CD8-positive, alpha-beta memory T cell (primary cell): ENCODE measurements around the gene CAPZA1. TPM values are rescaled to one million over a fixed set of nuclear protein-coding genes. Genes with fewer than 3 reads are reported as not detected.

Source experiments
- CTCF ChIA-PET: fragments of 350-600 bp; sonication (Branson Sonifier 250); formaldehyde crosslinking; loops from one replicate; lab custom pipeline; 2021; ENCODE audit warnings: antibody characterized with exemption; lab: Charles Lee
- POLR2A ChIA-PET: fragments of 350-600 bp; sonication (Branson Sonifier 250); formaldehyde crosslinking; loops from one replicate; lab custom pipeline; 2021; ENCODE audit warnings: antibody characterized with exemption; lab: Charles Lee
- DNase-seq, 5 donors: peaks; one replicate each; pipeline versions ENCODE4 v3.0.0 to v3.0.0-alpha.2; 2020 to 2022; ENCODE audit warnings: mixed read lengths in 1 of 5
- H3K27ac ChIP-seq: one replicate; pipeline ENCODE4 v1.7.0; 2013; ENCODE audit warnings: low read depth, mild to moderate bottlenecking, low read length, moderate library complexity
- H3K27me3 ChIP-seq: 2 replicates; pipeline ENCODE4 v1.7.0; 2013; ENCODE audit warnings: low read length, mild to moderate bottlenecking; ENCODE audit not compliant: insufficient read depth, poor library complexity, severe bottlenecking
- H3K36me3 ChIP-seq: 2 replicates; pipeline ENCODE4 v1.7.0; 2013; ENCODE audit warnings: mild to moderate bottlenecking, low read length, moderate library complexity; ENCODE audit not compliant: insufficient read depth
- H3K4me1 ChIP-seq: 2 replicates; pipeline ENCODE4 v1.7.0; 2013; ENCODE audit warnings: mild to moderate bottlenecking, low read length, moderate library complexity; ENCODE audit not compliant: insufficient read depth
- H3K4me3 ChIP-seq: 2 replicates; pipeline ENCODE4 v1.7.0; 2013; ENCODE audit warnings: mild to moderate bottlenecking, low read length
- H3K9me3 ChIP-seq: 2 replicates; pipeline ENCODE4 v1.7.0; 2013; ENCODE audit warnings: mild to moderate bottlenecking, low read length
- H3K27ac Mint-ChIP-seq, 8 donors: one replicate each; pipeline ENCODE4 v1.8.0; 2020 to 2021; ENCODE audit warnings: mixed read lengths in 8 of 8, mild to moderate bottlenecking in 6 of 8, inconsistent platforms in 3 of 8, moderate library complexity in 3 of 8
- H3K27me3 Mint-ChIP-seq, 2 donors: one replicate each; pipeline ENCODE4 v1.8.0; 2020 to 2021; ENCODE audit warnings: mixed read lengths in 2 of 2, mild to moderate bottlenecking in 1 of 2, moderate library complexity in 1 of 2
- H3K36me3 Mint-ChIP-seq, 3 donors: one replicate each; pipeline ENCODE4 v1.8.0; 2020 to 2021; ENCODE audit warnings: mixed read lengths in 3 of 3, inconsistent platforms in 1 of 3, mild to moderate bottlenecking in 1 of 3
- H3K4me1 Mint-ChIP-seq, 3 donors: one replicate each; pipeline ENCODE4 v1.8.0; 2020 to 2021; ENCODE audit warnings: mixed read lengths in 3 of 3, inconsistent platforms in 1 of 3, mild to moderate bottlenecking in 1 of 3
- H3K4me3 Mint-ChIP-seq, 7 donors: one replicate each; pipeline ENCODE4 v1.8.0; 2020 to 2021; ENCODE audit warnings: mixed read lengths in 7 of 7, mild to moderate bottlenecking in 6 of 7, moderate library complexity in 4 of 7, inconsistent platforms in 2 of 7
- H3K9me3 Mint-ChIP-seq, 5 donors: one replicate each; pipeline ENCODE4 v1.8.0; 2020 to 2022; ENCODE audit warnings: mixed read lengths in 5 of 5, mild to moderate bottlenecking in 3 of 5, moderate library complexity in 2 of 5, inconsistent platforms in 1 of 5
- polyA plus RNA-seq: library from polyadenylated mRNA; unstranded; fragments of 300-500 nt; fragmentation: Illumina TruSeq; gene quantifications from one replicate; pipeline ENCODE4 v1.2.3, GENCODE V29; 2021
- total RNA-seq, 2 experiments: library from RNA; stranded (reverse); gene quantifications; one replicate each; pipeline ENCODE4 v1.2.3, GENCODE V29; 2021

Gene CAPZA1
- total and polyA plus RNA-seq, 3 experiments from 2014 or later = 212 to 266 (median 255) TPM

DNA sequence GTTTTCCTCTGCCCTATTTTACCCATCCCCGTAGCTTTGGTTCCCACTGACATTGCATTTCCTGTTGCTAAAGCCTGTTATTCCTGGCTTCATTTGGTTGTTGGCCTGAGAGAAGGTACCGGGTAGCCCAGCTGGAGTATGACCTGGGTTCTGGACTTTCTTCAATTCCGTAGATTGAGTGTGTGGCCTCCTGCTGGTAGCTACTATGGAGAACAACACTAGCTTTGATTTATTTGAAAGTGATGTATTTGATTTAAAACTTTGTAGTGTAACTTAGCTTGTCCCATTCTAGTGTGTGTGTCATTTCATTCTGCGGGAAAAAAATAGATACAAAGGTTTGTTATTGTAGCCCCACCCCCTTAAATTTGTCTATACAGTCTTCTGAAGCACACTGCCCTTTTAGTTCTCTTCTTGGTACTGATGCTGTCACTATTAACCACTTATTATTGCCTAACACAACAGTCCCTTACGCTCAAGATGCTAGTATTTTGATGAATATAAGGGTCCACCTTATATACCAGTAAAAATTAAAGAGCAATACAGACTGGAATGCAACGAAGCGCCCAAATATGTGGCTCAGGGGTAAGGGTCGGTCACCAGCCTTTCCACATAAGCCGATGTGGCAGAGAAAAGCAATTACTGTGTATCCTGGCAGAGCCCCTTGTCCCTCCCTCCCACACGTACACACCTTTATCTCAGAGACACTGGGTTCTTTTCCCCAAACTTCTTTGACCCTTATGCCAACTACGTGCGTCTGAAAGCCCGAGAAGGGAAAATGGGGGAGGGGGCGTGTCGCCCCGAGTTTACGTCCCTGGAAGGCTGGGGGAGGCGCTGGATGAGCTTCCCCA, 54.2 kb downstream of the CAPZA1 start:
- peaks cover 29% of the 10 kb centered on the region for H3K4me1 ChIP-seq
- ChIA-PET POLR2A (interaction anchor here (0.6 to 2.9 kb wide), 5 partner anchors 11 to 176 kb away, joined by 3 to 32 read pairs (median 4); partner anchors contain the start of genes CAPZA1, PPM1J and ST7L), CTCF (interaction anchor here (0.6 to 4.1 kb wide), 15 partner anchors 10 to 172 kb away, joined by 3 to 23 read pairs (median 6); partner anchors contain the start of genes CAPZA1, PPM1J, RHOC and ST7L)
- H3K36me3 ChIP-seq = peaks cover 11% of the 10 kb centered on the region
- Mint-ChIP-seq H3K36me3 (peaks cover 10 to 41% (median 15%) of the 10 kb centered on the region in 3 donors), H3K4me1 (peaks cover 44 to 58% (median 53%) of the 10 kb centered on the region in 3 donors), H3K27me3 (no peaks in the 10 kb centered on the region), H3K4me3 (peak overlapping the region; percentile 81 to 99 (median 97)), H3K9me3 (no peaks in the 10 kb centered on the region), H3K27ac (peak overlapping the region; percentile 61 to 98 (median 94))
- H3K9me3 ChIP-seq = no peaks in the 10 kb centered on the region
- peak in 2 of 5 donors; percentile 12 to 38 for DNase-seq
- no peaks in the 10 kb centered on the region for H3K27me3 ChIP-seq
- peak overlapping the region; percentile 81 for H3K27ac ChIP-seq
- H3K4me3 ChIP-seq = peak overlapping the region; percentile 79

DNA sequence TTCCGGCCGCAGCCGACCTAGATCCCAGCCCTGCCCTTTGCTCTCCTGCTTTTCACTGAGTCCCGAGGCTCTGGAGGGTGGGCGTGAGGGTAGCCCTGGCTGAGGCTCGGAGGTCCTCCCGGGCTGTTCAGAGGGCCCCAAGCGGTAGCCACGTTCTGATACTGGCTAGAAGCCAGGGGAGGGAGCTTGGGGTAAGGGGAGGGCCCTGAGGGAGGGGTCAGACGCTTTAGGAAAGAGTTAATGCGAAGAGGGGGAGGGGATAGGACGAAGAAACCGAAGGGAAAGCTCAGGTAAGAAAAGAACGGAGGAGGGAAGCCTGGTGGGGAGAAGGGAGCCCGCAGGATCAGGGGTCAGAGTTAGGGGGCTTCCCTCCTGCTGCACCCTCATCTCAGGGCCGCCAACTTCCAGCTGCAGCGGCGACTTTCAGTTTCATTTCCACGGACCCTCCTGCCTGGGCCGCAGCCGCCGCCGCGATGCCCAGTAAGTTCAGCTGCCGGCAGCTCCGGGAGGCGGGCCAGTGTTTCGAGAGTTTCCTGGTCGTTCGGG, 54.9 kb downstream of the CAPZA1 start, which contains the start of gene MOV10:
TSS of gene MOV10 (plus strand) at position 220 of the 546 bp plus-strand sequence. CDS start at position 474, 254 bp downstream.
- Mint-ChIP-seq H3K9me3 (no peaks in the 10 kb centered on the region), H3K4me3 (peak within 1 kb of the TSS; percentile 81 to 99 (median 97)), H3K4me1 (peaks cover 45 to 58% (median 52%) of the 10 kb centered on the region in 3 donors), H3K36me3 (peaks cover 4 to 34% (median 12%) of the 10 kb centered on the region in 3 donors), H3K27ac (peak within 1 kb of the TSS; percentile 61 to 98 (median 94)), H3K27me3 (no peaks in the 10 kb centered on the region)
- H3K9me3 ChIP-seq = no peaks in the 10 kb centered on the region
- peak within 1 kb of the TSS; percentile 81 for H3K27ac ChIP-seq
- peaks cover 24% of the 10 kb centered on the region for H3K4me1 ChIP-seq
- DNase-seq = peak; percentile 48 to 77 (median 64)
- peak within 1 kb of the TSS; percentile 79 for H3K4me3 ChIP-seq
- H3K36me3 ChIP-seq = peaks cover 4% of the 10 kb centered on the region
- ChIA-PET CTCF (interaction anchor here (0.6 to 4.1 kb wide), 17 partner anchors 11 to 283 kb away, joined by 3 to 23 read pairs (median 5); partner anchors contain the start of genes CAPZA1, PPM1J, RHOC and ST7L), POLR2A (interaction anchor here (0.6 to 2.9 kb wide), 8 partner anchors 12 to 56 kb away, joined by 3 to 32 read pairs (median 3); partner anchors contain the start of genes CAPZA1, PPM1J and ST7L)
- no peaks in the 10 kb centered on the region for H3K27me3 ChIP-seq

DNA sequence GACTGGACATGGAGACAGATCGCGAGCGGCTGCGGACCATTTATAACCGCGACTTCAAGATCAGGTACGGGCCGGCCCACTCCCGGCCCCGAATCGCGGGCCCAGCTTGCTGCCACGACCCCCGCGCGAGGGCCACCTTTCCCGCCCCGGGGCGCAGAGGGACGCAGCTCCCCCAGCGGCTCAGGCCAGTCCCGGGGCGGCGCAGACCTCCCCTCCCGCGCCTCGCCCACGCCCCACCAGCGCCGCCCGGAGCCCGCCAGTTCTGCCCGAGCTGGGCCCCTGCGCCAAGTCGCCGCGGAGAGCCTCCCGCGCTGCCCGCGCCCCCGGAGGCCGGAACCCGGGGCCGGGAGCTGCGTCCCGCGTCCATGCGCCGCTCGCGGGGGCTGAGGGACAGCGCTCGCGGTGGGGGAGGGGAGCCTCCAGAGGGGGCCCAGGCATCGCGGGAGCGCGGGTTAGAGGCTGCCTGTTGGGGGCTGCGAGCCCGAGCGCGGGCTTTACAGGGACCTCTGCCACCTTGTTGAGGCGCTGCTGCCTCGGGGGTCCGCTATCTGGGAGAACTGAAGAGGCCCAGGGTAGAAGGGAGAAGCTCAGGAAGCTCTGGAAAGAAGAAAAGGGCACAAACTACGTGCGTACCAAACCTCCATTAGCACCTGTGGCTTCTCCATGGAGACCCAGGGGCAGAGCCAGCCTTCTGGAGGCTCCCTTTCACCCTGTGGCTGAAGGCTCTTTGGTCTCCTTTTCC, 55.5 kb downstream of the CAPZA1 start:
- ChIA-PET CTCF (interaction anchor here (0.6 to 4.1 kb wide), 17 partner anchors 11 to 283 kb away, joined by 3 to 23 read pairs (median 5); partner anchors contain the start of genes CAPZA1, PPM1J, RHOC and ST7L), POLR2A (interaction anchor here (0.6 to 2.9 kb wide), 10 partner anchors 12 to 173 kb away, joined by 3 to 32 read pairs (median 3); partner anchors contain the start of genes CAPZA1, PPM1J and ST7L)
- no peaks in the 10 kb centered on the region for H3K27me3 ChIP-seq
- no peaks in the 10 kb centered on the region for H3K9me3 Mint-ChIP-seq
- H3K27me3 Mint-ChIP-seq = no peaks in the 10 kb centered on the region
- H3K4me3 Mint-ChIP-seq = peak overlapping the region; percentile 81 to 99 (median 97)
- peak overlapping the region; percentile 81 for H3K27ac ChIP-seq
- peak; percentile 28 to 62 (median 30) for DNase-seq
- no peaks in the 10 kb centered on the region for H3K36me3 ChIP-seq
- H3K9me3 ChIP-seq = no peaks in the 10 kb centered on the region
- H3K4me1 ChIP-seq = peaks cover 24% of the 10 kb centered on the region
- H3K27ac Mint-ChIP-seq = peak overlapping the region; percentile 61 to 98 (median 94)
- peak overlapping the region; percentile 79 for H3K4me3 ChIP-seq
- peaks cover 45 to 59% (median 56%) of the 10 kb centered on the region in 3 donors for H3K4me1 Mint-ChIP-seq
- peaks cover 0 to 28% (median 15%) of the 10 kb centered on the region in 3 donors for H3K36me3 Mint-ChIP-seq

DNA sequence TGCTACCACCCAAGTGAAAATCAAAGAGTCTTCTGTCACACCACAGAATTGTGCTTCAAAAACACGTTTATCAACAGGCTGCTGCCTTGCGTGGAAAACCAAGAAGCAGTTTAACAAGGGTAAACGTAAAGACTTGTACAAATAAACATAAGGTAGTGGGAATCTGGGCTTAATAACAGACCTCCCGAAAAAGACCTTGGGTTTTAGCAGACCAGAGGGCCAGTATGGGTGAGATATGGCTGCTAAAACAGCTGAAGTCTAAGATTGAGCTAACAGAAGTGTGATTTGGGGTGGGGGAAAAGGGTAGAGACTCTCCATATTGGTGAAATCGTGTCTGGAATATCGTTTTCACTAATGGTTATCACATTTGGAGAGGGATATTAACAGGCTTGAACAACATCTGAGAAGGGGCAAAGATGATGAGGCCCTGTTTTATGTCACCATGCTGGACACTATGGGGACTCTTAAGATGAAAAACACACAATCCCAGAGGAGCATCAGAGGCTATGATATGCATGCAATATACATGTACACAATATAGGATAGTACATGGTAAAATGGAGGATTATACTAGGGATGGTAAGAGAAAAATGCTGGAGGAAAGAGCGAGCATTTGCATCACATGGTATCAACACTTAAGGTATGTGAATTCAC, 56.2 kb downstream of the CAPZA1 start:
- peak overlapping the region; percentile 49 to 93 (median 85) for H3K4me3 Mint-ChIP-seq
- no peaks in the 10 kb centered on the region for H3K9me3 Mint-ChIP-seq
- H3K27ac Mint-ChIP-seq = peak overlapping the region in 7 of 8 donors; percentile 5 to 90 (median 77)
- ChIA-PET POLR2A (interaction anchor here (0.6 to 2.9 kb wide), 6 partner anchors 33 to 174 kb away, joined by 3 to 32 read pairs (median 4); partner anchors contain the start of genes CAPZA1, PPM1J and ST7L), CTCF (interaction anchor here (1.1 to 4.1 kb wide), 6 partner anchors 32 to 175 kb away, joined by 3 to 23 read pairs (median 13); partner anchors contain the start of genes CAPZA1, PPM1J, RHOC and ST7L)
- H3K27ac ChIP-seq = peak overlapping the region; percentile 81
- H3K36me3 Mint-ChIP-seq = peaks cover 0 to 22% (median 10%) of the 10 kb centered on the region in 3 donors
- no peaks in the 10 kb centered on the region for H3K9me3 ChIP-seq
- H3K4me1 ChIP-seq = peaks cover 24% of the 10 kb centered on the region
- no peaks in the 10 kb centered on the region for H3K27me3 Mint-ChIP-seq
- no peaks in the 10 kb centered on the region for H3K36me3 ChIP-seq
- H3K4me1 Mint-ChIP-seq = peaks cover 45 to 59% (median 57%) of the 10 kb centered on the region in 3 donors
- H3K27me3 ChIP-seq = no peaks in the 10 kb centered on the region
- peak overlapping the region; percentile 68 for H3K4me3 ChIP-seq
- DNase-seq = no peak

DNA sequence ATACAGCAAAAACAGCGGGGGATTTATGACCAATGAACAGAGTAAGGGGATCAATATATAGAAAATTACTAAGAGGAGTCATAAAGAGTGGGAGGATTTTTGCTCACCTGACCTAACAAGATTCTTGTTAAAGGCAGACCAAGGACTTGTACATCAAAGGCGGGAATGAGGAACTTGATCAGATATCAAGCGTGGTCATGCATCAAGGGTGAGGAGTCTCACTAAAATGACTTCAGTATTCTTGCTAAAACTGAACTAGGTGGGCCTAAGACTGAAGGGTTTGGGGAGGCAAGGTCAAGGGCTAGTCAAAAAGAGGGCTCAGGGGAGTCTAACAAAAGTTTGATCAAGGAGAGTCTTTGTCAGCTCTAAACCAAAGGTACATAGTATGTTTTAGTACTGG, 56.9 kb downstream of the CAPZA1 start:
- Histone ChIP-seq H3K4me1 (peaks cover 24% of the 10 kb centered on the region), H3K36me3 (no peaks in the 10 kb centered on the region), H3K27ac (no peak overlapping the region), H3K4me3 (peak overlapping the region; percentile 68), H3K27me3 (no peaks in the 10 kb centered on the region), H3K9me3 (no peaks in the 10 kb centered on the region)
- POLR2A ChIA-PET = interaction anchor here (1.1 kb wide), 1 partner anchor 174 kb away, joined by 4 read pairs; no protein-coding TSS in a partner anchor
- CTCF ChIA-PET = interaction anchor here (3.3 kb wide), 1 partner anchor 39 kb away, joined by 16 read pairs; the partner anchor contains the start of gene PPM1J
- no peak for DNase-seq
- H3K4me3 Mint-ChIP-seq = peak overlapping the region; percentile 5 to 93 (median 84)
- peaks cover 45 to 59% (median 57%) of the 10 kb centered on the region in 3 donors for H3K4me1 Mint-ChIP-seq
- no peaks in the 10 kb centered on the region for H3K9me3 Mint-ChIP-seq
- no peaks in the 10 kb centered on the region for H3K27me3 Mint-ChIP-seq
- H3K27ac Mint-ChIP-seq = peak overlapping the region in 7 of 8 donors; percentile 5 to 80 (median 72)
- H3K36me3 Mint-ChIP-seq = peaks cover 0 to 16% (median 7%) of the 10 kb centered on the region in 3 donors

DNA sequence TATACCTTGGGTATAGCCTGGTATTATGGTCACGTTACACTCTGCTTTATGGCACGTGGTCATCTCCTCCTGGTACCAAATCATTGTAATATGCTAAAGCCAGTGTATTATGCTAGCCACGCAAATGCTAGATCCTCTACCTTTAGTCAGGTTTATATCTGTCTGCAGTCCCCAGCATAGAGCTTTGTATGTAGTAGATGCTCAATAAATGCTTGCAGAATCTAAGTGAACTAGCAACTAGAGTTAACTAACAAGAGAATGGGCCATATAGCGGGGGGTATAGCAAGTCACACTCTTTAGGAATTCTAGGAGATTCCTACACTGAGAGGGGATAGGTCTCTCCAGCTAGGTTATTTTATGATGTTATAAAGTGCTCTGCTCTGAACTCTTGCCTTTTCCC, 57.9 kb downstream of the CAPZA1 start:
- Mint-ChIP-seq H3K4me3 (peak overlapping the region in 1 of 7 donors; percentile 62), H3K36me3 (peaks cover 0 to 13% (median 5%) of the 10 kb centered on the region in 3 donors), H3K9me3 (no peaks in the 10 kb centered on the region), H3K27ac (peak overlapping the region in 2 of 8 donors; percentile 14 to 77), H3K27me3 (no peaks in the 10 kb centered on the region), H3K4me1 (peaks cover 45 to 63% (median 60%) of the 10 kb centered on the region in 3 donors)
- Histone ChIP-seq H3K9me3 (no peaks in the 10 kb centered on the region), H3K4me1 (peaks cover 24% of the 10 kb centered on the region), H3K27me3 (no peaks in the 10 kb centered on the region), H3K36me3 (no peaks in the 10 kb centered on the region), H3K27ac (no peak overlapping the region), H3K4me3 (no peak overlapping the region)
- CTCF ChIA-PET = no interaction called here
- POLR2A ChIA-PET = no interaction called here
- no peak for DNase-seq
